Metanephros (tissue), 1 donor: ENCODE measurements around the gene LCE7A. TPM values are rescaled to one million over a fixed set of nuclear protein-coding genes. Genes with fewer than 3 reads are reported as not detected.

Experiments
- total RNA-seq: library from RNA; depleted of rRNA; stranded (reverse); fragments of >200 nt; gene quantifications from one replicate; pipeline ENCODE4 v1.2.3, GENCODE V29; 2014

LCE7A gene
- total RNA-seq = not detected

GRCh38 chr1:152859696-152860095 lies at the start of gene LCE7A:
TSS of gene LCE7A (plus strand) at chr1:152859996. CDS start at chr1:152860698, 702 bp downstream.

DNA sequence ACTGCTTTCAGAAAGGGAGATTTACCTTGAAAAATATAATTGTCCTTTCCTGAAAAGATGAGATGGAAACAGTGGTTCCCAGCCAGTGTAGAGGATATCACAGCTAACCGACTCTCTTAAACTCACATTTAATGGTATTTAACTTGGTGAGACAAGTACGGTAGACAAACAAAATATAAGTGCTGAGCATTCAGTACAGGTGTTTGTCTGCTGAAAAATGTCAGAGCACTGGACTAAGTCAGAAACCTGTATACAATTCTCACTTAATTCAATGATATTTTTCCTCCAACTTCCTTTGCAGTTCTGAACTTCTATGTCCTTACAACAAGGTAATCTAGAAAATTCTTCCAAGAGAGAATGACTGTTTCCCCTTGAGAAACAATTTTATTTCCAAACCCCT lies 48.1 kb upstream of the LCE7A start, which contains the start of gene LCE1B:
TSS of gene LCE1B (plus strand) at position 301 of the 400 bp plus-strand sequence. CDS start 476 bp downstream, outside the sequence.

GRCh38 chr1:152827173-152827572 lies 32.6 kb upstream of the LCE7A start, which contains the start of gene LCE1A:
TSS of gene LCE1A (plus strand) at chr1:152827473. CDS start at chr1:152827473, 0 bp downstream.

GRCh38 chr1:152842556-152842955 lies 17.2 kb upstream of the LCE7A start, which contains the start of gene LCE6A:
TSS of gene LCE6A (plus strand) at chr1:152842856. CDS start at chr1:152843521, 665 bp downstream.

GRCh38 chr1:152878042-152878441 lies 18.2 kb downstream of the LCE7A start, which contains the start of gene SMCP:
TSS of gene SMCP (plus strand) at chr1:152878322. CDS start at chr1:152884423, 6,101 bp downstream.

GRCh38 chr1:152907686-152908601 lies 48.1 kb downstream of the LCE7A start, which contains the start of gene IVL:
TSS of gene IVL (plus strand) at chr1:152908546. CDS start at chr1:152909798, 1,252 bp downstream.

Other genes with a start within 250 kb of the LCE7A start
- gene LCE3B, start 246.2 kb upstream of the LCE7A start, total RNA-seq = not detected
- not detected for gene LCE3A, start 236.9 kb upstream of the LCE7A start, total RNA-seq
- gene LCE2D, start 196.6 kb upstream of the LCE7A start, total RNA-seq = not detected
- not detected for gene LCE2C, start 184.7 kb upstream of the LCE7A start, total RNA-seq
- gene LCE2B, start 173.9 kb upstream of the LCE7A start, total RNA-seq = not detected
- not detected for gene LCE2A, start 161.7 kb upstream of the LCE7A start, total RNA-seq
- gene LCE4A, start 151.8 kb upstream of the LCE7A start, total RNA-seq = not detected
- not detected for gene KPRP, start 102.0 kb upstream of the LCE7A start, total RNA-seq
- gene LCE1F, start 84.9 kb upstream of the LCE7A start, total RNA-seq = not detected
- not detected for gene LCE1E, start 73.7 kb upstream of the LCE7A start, total RNA-seq
- not detected for gene LCE1D, start 63.3 kb upstream of the LCE7A start, total RNA-seq
- not detected for gene LCE1C, start 53.3 kb upstream of the LCE7A start, total RNA-seq
- gene LCE1B, start 48.0 kb upstream of the LCE7A start, total RNA-seq = not detected
- not detected for gene LCE1A, start 32.5 kb upstream of the LCE7A start, total RNA-seq
- gene LCE6A, start 17.1 kb upstream of the LCE7A start, total RNA-seq = not detected
- not detected for gene SMCP, start 18.3 kb downstream of the LCE7A start, total RNA-seq
- gene IVL, start 48.5 kb downstream of the LCE7A start, total RNA-seq = 0.35 TPM
- gene SPRR5, start 87.2 kb downstream of the LCE7A start, total RNA-seq = not detected
- not detected for gene SPRR4, start 110.7 kb downstream of the LCE7A start, total RNA-seq
- gene SPRR1A, start 124.1 kb downstream of the LCE7A start, total RNA-seq = not detected
- gene SPRR3, start 141.8 kb downstream of the LCE7A start, total RNA-seq = 0.58 TPM
- gene SPRR1B, start 171.2 kb downstream of the LCE7A start, total RNA-seq = not detected
- gene SPRR2D, start 181.1 kb downstream of the LCE7A start, total RNA-seq = not detected
- gene SPRR2A, start 197.5 kb downstream of the LCE7A start, total RNA-seq = not detected
- gene SPRR2B, start 211.6 kb downstream of the LCE7A start, total RNA-seq = not detected
- gene SPRR2E, start 234.5 kb downstream of the LCE7A start, total RNA-seq = not detected